A673 (cell line): ENCODE results near the gene TBC1D5. TPM values are rescaled to one million over a fixed set of nuclear protein-coding genes. Genes with fewer than 3 reads are reported as not detected.

Source experiments
- BruUV-seq: library from RNA; stranded (reverse); fragments of 400-500 nt; replicated peaks from 2 replicates; lab custom pipeline; 2021; lab: Mats Ljungman, UMichigan
- CTCF ChIA-PET: fragments of 300-600 bp; sonication (Branson Sonifier 250); formaldehyde crosslinking; loops from one replicate; lab custom pipeline; 2022; ENCODE audit warnings: antibody characterized with exemption; lab: Charles Lee
- POLR2A ChIA-PET: fragments of 300-600 bp; sonication (Branson Sonifier 250); formaldehyde crosslinking; loops from one replicate; lab custom pipeline; 2022; ENCODE audit warnings: antibody characterized with exemption; ENCODE audit not compliant: low non-redundant PET; lab: Charles Lee
- DNase-seq: peaks from one replicate; pipeline ENCODE4 v3.0.0-alpha.2; 2015; ENCODE audit warnings: low spot score
- H3K27ac ChIP-seq: fragments of 200-600 bp; sonication (generic); 2 replicates; pipeline ENCODE4 v1.5.1; 2016; ENCODE audit warnings: mixed run types, low read depth, mild to moderate bottlenecking, mixed read lengths, antibody characterized with exemption, low read length; ENCODE audit not compliant: poor library complexity, severe bottlenecking
- H3K27me3 ChIP-seq: fragments of 200-600 bp; sonication (generic); replicated peaks from 2 replicates; pipeline ENCODE4 v1.6.1; 2017; ENCODE audit warnings: mixed run types, low read depth, mild to moderate bottlenecking, mixed read lengths, antibody characterized with exemption, low read length; ENCODE audit not compliant: insufficient read depth, poor library complexity
- H3K36me3 ChIP-seq: fragments of 200-600 bp; sonication (generic); 2 replicates; pipeline ENCODE4 v1.6.1; 2016; ENCODE audit warnings: mixed run types, mild to moderate bottlenecking, mixed read lengths, antibody characterized with exemption, low read length; ENCODE audit not compliant: insufficient read depth, poor library complexity, severe bottlenecking
- H3K4me1 ChIP-seq: fragments of 200-600 bp; sonication (generic); 2 replicates; pipeline ENCODE4 v1.6.1; 2017; ENCODE audit warnings: mixed run types, mild to moderate bottlenecking, mixed read lengths, antibody characterized with exemption, low read length; ENCODE audit not compliant: insufficient read depth, poor library complexity, severe bottlenecking
- H3K4me3 ChIP-seq: fragments of 200-600 bp; sonication (generic); 2 replicates; pipeline ENCODE4 v1.5.1; 2016; ENCODE audit warnings: low read depth, mixed run types, mild to moderate bottlenecking, mixed read lengths, low read length; ENCODE audit not compliant: poor library complexity, severe bottlenecking
- H3K9me3 ChIP-seq: fragments of 200-600 bp; sonication (generic); 2 replicates; pipeline ENCODE4 v1.6.1; 2016; ENCODE audit warnings: mixed run types, low read depth, mild to moderate bottlenecking, mixed read lengths, antibody characterized with exemption, low read length; ENCODE audit not compliant: poor library complexity, severe bottlenecking
- CTCF ChIP-seq: fragments of 300-800, 200-600 bp; sonication (generic); conservative IDR thresholded peaks from 2 replicates; pipeline ENCODE4 v1.5.1; 2017; ENCODE audit warnings: low read depth, mild to moderate bottlenecking, antibody characterized with exemption, low read length, moderate library complexity, mixed read lengths
- EZH2 ChIP-seq: fragments of 200-600 bp; sonication (generic); IDR thresholded peaks from 2 replicates; pipeline ENCODE4 v1.6.1; 2017; ENCODE audit warnings: borderline replicate concordance, low read depth, mild to moderate bottlenecking, mixed read lengths, antibody characterized with exemption, low read length; ENCODE audit not compliant: poor library complexity, severe bottlenecking
- intact Hi-C: fragments of 100-400 bp; cut with micrococcal nuclease; formaldehyde crosslinking; loops from one replicate; pipeline ENCODE4 v1.10.0; 2022; ENCODE audit not compliant: unreplicated experiment
- total RNA-seq: library from RNA; stranded (reverse); gene quantifications from 2 replicates; pipeline ENCODE4 v1.2.3, GENCODE V29; 2021

Gene TBC1D5
- total RNA-seq, 1 experiment from 2014 or later = 40.7 TPM

- POLR2A ChIA-PET = no interaction called here
These were observed 232.2 kb downstream of the TBC1D5 start for GRCh38 chr3:17510265-17510664.

GRCh38 chr3:17508180-17508752 is 234.2 kb downstream of the TBC1D5 start:
- no TSS peak for BruUV-seq
- intact Hi-C loops = no loop called here
- DNase-seq = no peak
- Histone ChIP-seq H3K4me1 (no peaks in the 10 kb centered on the region), H3K27me3 (no peaks in the 10 kb centered on the region), H3K4me3 (no peak overlapping the region), H3K36me3 (no peaks in the 10 kb centered on the region), H3K27ac (no peak overlapping the region), H3K9me3 (no peaks in the 10 kb centered on the region)
- no peak for TF ChIP-seq CTCF
- no peak for TF ChIP-seq EZH2
- CTCF ChIA-PET = no interaction called here
- POLR2A ChIA-PET = no interaction called here

More at GRCh38 chr3:17510265-17510664, 232.2 kb downstream of the TBC1D5 start:
- Histone ChIP-seq H3K4me3 (no peak overlapping the region), H3K27me3 (no peaks in the 10 kb centered on the region), H3K36me3 (no peaks in the 10 kb centered on the region), H3K4me1 (no peaks in the 10 kb centered on the region), H3K27ac (no peak overlapping the region), H3K9me3 (no peaks in the 10 kb centered on the region)
- TF ChIP-seq CTCF (no peak), EZH2 (no peak)
- no TSS peak for BruUV-seq
- CTCF ChIA-PET = no interaction called here
- intact Hi-C loops = no loop called here
- DNase-seq = no peak

- BruUV-seq = no TSS peak
- Histone ChIP-seq H3K4me1 (no peaks in the 10 kb centered on the region), H3K36me3 (no peaks in the 10 kb centered on the region), H3K9me3 (no peaks in the 10 kb centered on the region), H3K27me3 (no peaks in the 10 kb centered on the region), H3K27ac (no peak overlapping the region), H3K4me3 (no peak overlapping the region)
- DNase-seq = no peak
- no peak for TF ChIP-seq EZH2
- intact Hi-C loops = no loop called here
- ChIA-PET POLR2A (no interaction called here), CTCF (no interaction called here)
These were observed 235.0 kb downstream of the TBC1D5 start for GRCh38 chr3:17507480-17507879.

GRCh38 chr3:17505856-17506255 is 236.6 kb downstream of the TBC1D5 start:
- CTCF ChIA-PET = interaction anchor here (0.6 kb wide), 1 partner anchor 39 kb away, joined by 4 read pairs; no protein-coding TSS in a partner anchor
- intact Hi-C loops = no loop called here

More at GRCh38 chr3:17505856-17506255, 236.6 kb downstream of the TBC1D5 start:
- BruUV-seq = no TSS peak
- H3K4me3 ChIP-seq = no peak overlapping the region
- POLR2A ChIA-PET = no interaction called here
- no peaks in the 10 kb centered on the region for H3K9me3 ChIP-seq
- TF ChIP-seq EZH2 = no peak
- no peaks in the 10 kb centered on the region for H3K27me3 ChIP-seq
- no peak overlapping the region for H3K27ac ChIP-seq
- no peaks in the 10 kb centered on the region for H3K36me3 ChIP-seq
- no peaks in the 10 kb centered on the region for H3K4me1 ChIP-seq
- no peak for DNase-seq
